Activated CD4-positive, alpha-beta T cell treated with anti-CD3 and anti-CD28 coated beads for 24 hours (primary cell): ENCODE measurements around the gene ORC2.
"Not testable (repeated sequence)": the region's sequence is repeated elsewhere in the genome, so short reads cannot be mapped to it uniquely, and the experiment has no call there.

Source experiments
- DNase-seq, 2 donors: peaks; one replicate each; pipeline ENCODE4 v3.0.0-alpha.2; 2020; ENCODE audit warnings: low read depth in 2 of 2

The ORC2 gene

GRCh38 chr2:200930947-200931626, 32.4 kb downstream of the ORC2 start:
- DNase-seq: no peak

- no peak for DNase-seq
Measured at GRCh38 chr2:200929334-200930249, 33.9 kb downstream of the ORC2 start.

GRCh38 chr2:200922439-200922838, 41.0 kb downstream of the ORC2 start:
- no peak for DNase-seq

DNA sequence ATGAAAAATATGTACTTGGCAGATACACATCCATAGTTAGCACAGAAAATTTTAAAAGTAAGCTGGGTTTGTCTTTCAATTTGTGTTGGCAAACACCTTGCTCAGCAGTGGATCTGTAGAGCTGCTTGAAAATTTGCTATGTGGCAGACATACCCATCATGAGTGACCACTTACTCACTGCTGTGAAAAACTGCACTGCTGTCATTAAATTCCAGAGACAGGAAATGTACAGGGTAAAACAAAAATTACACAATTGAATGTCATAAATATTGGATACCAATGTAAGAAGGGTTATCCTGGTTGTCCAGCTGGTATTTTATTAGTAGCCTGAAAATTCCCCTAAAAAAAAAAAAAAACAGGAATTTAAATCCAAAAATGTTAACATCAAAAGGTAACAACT, 49.8 kb downstream of the ORC2 start:
- no peak for DNase-seq

GRCh38 chr2:200909958-200910357, 53.5 kb downstream of the ORC2 start:
- DNase-seq: no peak

DNA sequence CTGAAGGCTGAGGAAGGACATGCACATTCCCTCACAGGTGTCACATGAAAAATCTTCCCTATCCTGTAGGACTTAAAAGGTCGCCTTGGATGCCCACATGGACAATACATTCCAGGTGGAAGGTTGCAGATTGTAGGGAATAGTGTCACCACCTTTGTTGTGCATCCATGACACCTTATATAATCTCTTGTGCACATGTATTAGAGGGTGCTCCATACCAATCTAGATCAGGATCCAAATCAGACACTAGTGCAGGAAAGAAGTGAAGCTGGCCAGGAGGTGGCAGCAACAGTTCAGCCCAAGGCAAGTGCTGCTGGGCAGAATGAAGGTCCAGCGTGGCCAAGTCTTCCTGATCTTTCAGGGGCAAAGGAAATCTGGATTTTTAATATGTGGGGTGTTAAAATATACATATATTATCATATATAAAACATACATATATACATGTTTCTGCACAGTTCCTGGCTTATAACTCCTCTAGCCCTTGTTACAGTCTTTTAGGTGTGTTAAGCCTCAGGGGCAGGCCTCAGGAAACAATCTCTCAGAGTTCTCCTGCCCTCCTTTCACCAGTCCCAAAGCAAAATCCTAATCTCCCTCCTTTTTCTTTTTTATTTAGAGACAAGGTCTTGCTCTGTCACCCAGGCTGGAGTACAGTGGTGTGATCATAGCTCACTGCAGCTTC, 57.7 kb downstream of the ORC2 start:
- DNase-seq: peak in 1 of 2 donors; percentile 32

- DNase-seq: peak; percentile 45 to 52
Measured at GRCh38 chr2:200901459-200902072, 61.9 kb downstream of the ORC2 start.

DNA sequence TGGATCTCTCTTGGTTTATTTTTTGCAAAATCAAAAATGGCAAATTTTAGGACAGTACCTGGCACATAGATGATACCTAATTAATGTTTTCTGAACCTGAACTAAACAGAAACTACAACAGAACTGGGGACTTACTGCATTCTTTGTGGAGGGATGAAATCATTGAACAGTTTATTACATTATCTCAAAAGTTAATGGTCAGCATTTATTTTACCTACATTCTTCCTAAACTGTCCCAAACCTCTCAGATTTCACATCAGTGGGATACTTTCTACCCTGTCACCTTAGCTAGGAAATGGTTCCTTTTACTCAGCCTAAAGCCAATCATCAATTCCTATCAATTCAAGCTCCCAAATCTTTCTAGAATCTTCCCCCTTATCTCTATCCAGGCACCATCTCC, 64.0 kb downstream of the ORC2 start:
- no peak for DNase-seq

- DNase-seq: peak; percentile 94 to 95
Measured at GRCh38 chr2:200888704-200889625, 74.5 kb downstream of the ORC2 start, which contains the start of the genes NIF3L1 and PPIL3. Gene NIF3L1 (plus strand): TSS chr2:200889371. CDS start chr2:200891944, 2,573 bp downstream. Gene PPIL3 (minus strand): TSS chr2:200889077. CDS start chr2:200887615, 1,462 bp downstream.

DNA sequence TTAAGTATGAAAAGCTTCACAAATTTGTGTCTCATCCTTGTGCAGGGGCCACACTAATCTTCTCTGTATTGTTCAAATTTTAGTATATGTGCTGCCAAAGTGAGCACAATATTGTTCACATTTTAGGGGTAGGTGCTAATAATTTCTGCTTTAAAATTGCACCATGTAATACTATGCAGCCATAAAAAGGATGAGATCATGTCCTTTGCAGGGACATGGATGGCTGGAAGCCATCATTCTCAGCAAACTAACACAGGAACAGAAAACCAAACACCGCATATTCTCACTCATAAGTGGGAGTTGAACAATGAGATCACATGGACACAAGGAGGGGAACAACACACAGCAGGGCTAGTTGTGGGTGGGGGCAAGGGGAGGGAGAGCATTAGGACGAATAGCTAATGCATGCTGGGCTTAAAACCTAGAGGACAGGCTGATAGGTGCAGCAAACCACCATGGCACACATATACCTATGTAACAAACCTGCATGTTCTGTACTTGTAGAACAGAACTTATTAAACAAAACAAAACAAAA, 81.7 kb downstream of the ORC2 start:
- not testable (repeated sequence) for DNase-seq

GRCh38 chr2:200878289-200878880, 85.1 kb downstream of the ORC2 start:
- no peak for DNase-seq

DNA sequence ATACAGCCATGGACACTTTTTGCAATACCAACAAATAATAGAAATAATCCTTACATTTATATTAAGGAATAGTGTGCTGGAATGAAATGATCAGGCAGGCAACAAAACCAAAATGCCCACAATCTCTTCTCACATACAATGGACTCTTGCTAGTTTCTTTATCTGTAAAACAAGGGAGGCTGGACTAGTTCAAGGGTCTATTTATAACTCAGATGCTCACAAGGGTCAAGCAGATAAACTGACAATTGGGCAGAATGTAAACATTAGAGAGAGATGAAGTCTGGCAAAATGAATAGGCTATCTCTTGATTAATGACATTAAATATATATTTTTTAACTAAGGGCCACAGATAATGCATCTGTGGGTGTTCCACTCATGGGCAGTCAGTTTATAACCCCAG, 86.0 kb downstream of the ORC2 start:
- no peak for DNase-seq

DNA sequence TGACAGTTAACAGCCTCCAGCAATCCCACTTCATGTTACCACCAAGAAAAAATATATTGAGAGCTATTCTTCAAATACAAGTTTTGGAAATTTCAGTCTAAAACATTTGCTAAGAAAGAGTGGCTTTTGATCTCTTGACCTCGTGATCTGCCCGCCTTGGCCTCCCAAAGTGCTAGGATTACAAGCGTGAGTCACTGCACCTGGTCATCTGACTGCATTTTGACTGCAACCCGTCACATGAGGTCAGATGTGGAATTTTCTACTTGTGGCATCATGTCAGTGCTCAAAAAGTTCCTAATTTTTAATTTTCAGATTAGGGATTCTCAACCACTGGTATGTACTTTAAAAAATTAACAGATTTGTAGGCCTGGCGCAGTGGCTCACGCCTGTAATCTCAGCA, 89.9 kb downstream of the ORC2 start:
- no peak for DNase-seq

DNA sequence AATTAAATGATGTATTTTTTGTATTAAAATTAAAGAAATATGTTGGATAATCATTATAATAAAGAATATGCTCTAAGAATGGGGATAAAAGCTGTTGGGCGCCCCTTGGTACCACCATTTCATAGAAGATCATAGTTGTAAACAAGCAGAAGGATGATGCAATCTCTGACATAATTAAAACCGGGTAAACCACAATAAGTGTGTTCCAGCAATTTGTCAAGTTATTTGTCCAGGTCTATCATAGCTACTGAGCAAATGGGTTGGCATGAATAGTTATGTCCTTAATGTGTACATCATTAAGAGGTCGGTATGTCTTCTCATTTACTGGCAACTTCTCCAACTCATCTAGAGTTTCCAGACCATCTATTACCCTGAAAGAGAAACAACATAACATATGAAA, 92.3 kb downstream of the ORC2 start:
- no peak for DNase-seq

DNA sequence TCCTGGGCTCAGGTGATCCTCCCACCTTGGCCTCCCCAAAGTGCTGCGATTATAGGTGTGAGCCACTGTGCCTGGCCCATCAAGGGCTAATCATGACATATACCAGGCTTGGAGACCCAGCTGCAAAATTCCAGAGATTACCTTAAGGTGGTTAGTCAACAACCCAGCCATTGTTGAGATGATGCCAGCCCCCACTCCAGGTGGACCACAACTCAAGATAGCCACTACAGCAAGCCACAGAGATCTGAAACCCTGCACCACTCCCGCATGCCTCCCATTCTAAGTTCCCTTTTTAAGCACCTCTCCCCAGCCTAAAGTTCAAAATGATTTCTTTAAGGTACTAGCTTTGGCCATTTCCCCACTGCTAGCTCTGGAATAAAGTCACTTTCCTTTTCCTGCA, 94.4 kb downstream of the ORC2 start:
- DNase-seq: no peak

GRCh38 chr2:200864176-200865034, 99.1 kb downstream of the ORC2 start, which contains the start of gene CLK1:
Gene CLK1 (minus strand): TSS chr2:200864658. CDS start chr2:200861862, 2,796 bp downstream.
- peak; percentile 92 to 94 for DNase-seq

DNA sequence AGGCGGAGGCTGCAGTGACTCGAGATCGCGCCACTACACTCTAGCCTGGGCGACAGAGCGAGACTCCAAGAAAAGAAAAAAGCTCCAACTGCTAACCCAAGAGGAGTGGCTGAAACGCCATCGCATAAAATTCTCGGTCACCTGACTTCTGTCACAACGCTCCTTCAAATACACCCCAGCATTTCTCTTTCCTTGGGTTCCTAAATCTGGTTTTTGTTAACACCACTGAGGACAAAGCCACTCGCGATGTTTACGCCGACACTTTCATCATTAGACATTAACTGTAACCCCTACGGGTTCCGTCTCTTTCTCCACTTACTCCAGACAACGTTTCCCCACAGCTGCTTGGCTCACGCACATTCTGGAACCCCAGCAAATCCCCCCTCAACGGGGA, 99.7 kb downstream of the ORC2 start:
- no peak for DNase-seq

DNA sequence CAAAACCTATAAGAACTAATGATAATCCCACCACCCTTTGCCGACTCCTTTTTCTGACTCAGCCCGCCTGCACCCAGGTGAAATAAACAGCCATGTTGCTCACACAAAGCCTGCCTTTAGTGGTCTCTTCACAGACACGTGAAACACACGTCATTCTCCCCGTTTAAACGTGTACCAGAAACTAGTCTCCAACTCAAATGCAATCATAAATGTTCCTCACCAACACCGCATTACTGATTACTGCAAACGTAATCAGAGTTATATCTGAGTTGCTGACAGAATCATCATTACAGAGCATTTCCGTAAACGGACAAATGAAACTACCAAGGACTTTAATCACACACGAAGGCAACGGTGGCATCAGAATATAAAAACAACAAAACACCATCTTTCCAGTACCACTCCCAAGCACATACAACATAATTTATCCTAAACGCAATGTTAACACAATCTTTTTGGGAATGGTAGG, 100.9 kb downstream of the ORC2 start:
- peak in 1 of 2 donors; percentile 50 for DNase-seq
